Hematopoietic multipotent progenitor cell treated with erythropoietin and hydrocortisone succinate and interleukin-3 and kit ligand, for 4 days (in vitro differentiated cells): ENCODE measurements around the gene PIKFYVE.
"Not testable (repeated sequence)": the region's sequence is repeated elsewhere in the genome, so short reads cannot be mapped to it uniquely, and the experiment has no call there.

ENCODE experiments used
- DNase-seq: peaks from one replicate; pipeline ENCODE4 v3.0.0-alpha.2; 2015

PIKFYVE gene

DNA sequence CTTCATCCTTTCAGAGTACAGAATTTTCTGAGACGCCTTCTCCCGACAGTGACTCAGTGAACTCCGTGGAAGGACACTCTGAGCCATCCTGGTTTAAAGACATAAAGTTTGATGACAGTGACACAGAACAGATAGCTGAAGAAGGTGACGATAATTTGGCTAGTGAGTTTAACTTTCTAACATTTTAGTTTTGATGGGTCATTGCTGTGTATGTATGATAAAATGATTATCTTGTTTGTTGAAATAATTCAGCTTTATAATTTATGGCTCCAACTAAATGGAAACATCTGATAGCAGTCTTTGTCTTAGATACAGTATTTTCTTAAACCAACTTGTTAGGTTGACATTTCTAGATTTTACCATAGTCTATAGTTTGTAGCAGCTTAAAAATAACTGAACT lies 38.1 kb downstream of the PIKFYVE start:
- DNase-seq = no peak

DNA sequence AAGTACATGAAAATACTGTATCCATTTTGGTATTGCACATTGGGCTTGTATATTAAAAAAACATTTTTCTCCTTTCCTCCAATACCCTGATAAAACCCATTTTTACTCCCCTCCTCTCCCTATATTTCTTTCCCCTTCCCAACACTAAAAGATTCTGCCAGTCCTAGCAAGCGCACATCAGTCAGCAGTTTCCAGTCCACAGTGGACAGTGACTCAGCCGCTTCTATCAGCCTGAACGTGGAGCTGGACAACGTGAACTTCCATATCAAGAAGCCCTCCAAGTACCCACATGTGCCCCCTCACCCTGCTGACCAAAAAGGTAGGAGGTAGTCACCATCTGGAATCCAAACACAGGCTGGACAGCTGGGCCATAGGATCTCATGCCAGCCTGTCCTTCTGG lies 38.6 kb downstream of the PIKFYVE start:
- DNase-seq = no peak

DNA sequence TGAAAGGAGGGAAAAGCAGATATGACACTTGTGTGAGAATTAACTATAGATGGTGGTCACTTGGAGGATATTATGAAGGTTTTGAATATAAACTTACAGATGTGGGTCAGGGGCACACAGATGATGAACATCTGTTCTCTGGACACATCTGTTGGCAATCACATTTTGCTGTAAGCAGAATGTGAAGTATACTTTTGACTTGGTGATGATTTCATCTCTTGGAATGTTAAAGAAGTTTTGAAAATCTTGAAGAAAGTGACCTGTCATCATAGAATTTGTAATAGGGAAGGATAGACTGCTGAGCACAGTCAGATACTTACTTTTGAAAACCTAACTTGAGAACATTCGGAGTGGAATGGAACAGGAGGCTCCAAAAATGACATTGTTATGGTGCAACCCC lies 40.2 kb downstream of the PIKFYVE start:
- no peak for DNase-seq

DNA sequence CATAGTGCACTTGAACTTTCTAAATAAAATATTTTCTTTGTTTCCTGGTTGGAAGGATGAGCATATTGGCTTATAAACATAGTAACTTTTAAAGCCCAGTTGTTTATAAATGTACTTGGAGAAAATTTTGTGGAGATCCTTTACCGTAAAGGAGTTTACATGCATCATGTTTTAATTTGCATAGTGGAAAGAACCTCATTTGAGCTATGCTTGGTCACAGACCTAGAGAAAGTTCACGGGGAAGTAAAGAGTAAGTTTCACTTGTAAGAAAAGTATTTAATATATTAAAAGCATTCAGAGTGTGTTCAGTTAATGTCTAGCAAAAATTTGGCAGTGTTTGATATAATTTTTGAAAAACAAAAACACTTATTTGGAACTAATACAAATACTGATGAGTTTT lies 45.3 kb downstream of the PIKFYVE start:
- no peak for DNase-seq

DNA sequence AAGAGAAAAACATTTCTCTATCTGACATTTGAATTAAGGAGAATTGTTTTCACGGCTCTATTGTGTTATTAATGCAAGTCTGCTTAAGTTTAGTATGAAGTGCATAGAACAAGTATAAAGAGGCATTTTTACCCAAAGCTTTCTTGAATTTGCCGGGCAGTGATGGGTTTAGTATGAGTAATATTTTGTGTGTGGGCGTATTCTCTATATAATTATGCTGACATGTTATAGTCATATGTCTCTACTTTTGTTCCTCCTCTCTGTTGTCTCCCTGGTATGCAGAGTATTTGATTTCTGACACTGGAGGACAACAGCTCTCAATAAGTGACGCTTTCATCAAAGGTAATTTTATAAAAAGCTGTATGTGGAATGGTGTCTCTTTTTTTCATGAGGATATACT lies 45.9 kb downstream of the PIKFYVE start:
- no peak for DNase-seq

DNA sequence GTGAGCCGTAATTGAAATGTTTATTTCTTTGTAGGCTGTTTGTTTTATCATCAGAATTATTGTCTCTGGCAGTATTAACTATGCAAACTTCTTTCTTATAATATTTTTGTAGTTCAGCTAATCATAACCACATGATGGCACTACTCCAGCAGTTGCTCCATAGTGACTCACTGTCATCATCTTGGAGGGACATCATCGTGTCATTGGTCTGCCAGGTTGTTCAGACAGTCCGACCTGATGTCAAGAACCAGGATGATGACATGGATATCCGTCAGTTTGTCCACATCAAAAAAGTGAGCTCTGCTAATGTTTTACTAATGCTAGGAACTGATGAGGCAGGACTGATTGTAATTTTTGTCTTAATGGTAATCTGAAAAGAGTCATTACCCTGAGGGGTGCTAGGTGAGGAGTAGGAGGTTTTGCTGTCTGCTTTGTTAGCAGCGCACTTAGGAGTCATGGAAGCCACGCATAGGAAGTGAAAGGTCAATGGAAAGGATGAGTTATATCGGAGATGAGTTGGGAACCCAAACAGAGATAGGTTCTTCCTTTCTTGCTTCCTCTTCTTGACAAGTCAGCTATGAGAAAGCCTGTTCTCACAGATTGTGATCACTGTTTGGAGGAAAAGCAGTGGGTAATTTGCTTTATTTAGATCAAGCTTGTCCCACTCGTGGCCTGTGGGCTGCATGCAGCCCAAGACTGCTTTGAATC lies 49.2 kb downstream of the PIKFYVE start:
- peak; percentile 18 for DNase-seq

DNA sequence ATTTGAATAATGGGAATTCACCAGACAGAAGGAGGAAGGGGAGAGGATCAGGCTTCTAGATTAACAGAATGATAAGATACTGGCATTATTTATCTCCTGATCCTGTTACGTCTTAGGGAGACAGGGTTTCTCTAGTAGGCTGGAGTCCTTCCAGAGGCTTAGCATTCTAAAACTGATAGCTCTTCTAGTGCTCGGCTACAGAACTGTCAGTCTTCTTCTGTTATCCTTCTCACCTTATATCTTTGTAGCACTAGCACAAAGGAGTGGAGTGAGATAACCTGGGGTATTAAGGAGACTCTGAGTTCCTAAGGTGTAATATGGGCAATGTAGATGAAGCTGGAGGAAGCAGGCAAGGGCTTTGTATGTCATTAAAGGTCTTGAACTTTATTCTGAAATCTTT lies 52.1 kb downstream of the PIKFYVE start:
- no peak for DNase-seq

DNA sequence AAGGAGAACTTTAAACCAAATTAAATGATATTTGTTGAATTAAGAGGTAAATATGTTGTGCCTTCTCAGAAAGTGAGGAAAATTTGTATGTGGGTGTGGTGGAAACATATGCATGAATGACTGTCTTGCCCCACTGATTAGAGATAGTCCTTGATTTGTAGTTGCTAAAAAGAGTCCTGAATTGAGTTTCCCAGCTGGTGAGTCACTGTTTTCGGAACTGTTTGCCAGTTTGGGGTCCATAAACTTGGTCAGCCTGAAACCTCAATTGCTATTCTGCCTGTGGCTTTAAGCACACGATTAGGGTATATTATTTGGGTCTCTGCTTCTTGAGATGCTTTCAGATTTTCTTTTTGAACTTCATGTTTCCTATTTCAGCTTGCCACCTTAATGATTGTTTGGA lies 53.3 kb downstream of the PIKFYVE start:
- DNase-seq = no peak

DNA sequence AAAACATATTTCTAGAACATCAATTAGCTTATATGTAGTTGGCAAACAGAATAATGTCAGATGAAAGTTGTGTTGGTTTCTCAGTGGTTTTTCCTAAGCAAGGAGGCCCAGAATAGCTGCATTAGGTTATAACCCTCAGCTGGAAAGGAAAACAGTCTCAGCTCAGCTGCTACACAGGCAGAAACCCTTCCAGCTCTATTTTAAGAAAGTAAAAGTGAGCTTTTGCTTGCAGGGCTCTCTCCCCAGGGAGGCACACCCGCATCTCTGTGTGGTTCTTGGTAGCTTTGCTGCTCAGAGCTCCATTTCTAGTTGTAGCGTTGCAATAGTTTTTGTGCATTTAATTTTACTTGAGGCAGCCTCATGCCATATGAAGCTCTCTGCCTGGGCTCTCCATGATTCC lies 54.6 kb downstream of the PIKFYVE start:
- DNase-seq = no peak

DNA sequence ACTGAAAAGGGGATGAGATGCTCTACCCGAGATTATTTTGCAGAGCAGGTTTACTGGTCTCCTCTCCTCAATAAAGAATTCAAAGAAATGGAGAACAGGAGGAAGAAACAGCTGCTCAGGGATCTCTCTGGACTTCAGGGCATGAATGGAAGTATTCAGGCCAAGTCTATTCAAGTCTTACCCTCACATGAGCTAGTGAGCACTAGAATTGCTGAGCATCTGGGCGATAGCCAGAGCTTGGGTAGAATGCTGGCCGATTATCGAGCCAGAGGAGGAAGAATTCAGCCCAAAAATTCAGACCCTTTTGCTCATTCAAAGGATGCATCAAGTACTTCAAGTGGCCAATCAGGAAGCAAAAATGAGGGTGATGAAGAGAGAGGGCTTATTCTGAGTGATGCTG lies 60.0 kb downstream of the PIKFYVE start:
- no peak for DNase-seq

DNA sequence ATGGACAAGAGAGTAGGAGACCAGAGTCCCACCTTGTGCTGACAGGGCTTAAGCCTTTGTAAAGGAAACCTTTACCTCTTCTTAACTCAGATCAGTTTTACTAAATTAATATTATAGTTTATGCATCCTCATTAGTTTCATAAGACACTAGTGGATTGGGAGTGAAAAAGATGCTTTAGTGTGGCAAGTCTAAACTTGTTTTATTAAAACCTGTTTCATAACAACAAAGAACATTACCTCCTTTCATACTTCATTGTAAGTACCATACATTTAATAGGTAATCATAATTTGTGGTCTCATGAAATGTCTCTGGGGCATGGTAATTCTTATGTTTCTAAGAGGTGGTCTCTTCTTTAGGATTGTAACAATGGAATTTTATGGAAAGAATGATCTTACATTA lies 63.4 kb downstream of the PIKFYVE start:
- DNase-seq = no peak

DNA sequence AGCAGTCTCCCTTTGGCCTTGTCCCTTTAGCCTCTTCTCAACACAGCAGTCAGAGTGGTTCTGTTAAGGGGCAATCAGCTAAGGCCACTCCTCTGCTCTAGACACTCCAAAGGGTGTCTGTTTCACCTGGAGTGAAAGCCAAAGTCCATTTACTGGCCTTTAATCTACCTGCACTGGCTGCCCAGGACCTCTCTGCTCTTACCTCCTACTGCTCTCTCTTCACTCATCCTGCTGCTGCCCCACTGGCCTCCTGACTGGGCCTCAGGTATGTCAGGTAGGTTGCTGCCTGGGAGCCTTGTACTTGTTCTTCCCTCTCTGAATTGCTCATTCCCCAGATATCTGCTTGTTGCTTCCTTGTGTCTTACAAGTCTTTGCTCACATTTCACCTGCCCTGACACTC lies 68.2 kb downstream of the PIKFYVE start:
- DNase-seq = no peak

DNA sequence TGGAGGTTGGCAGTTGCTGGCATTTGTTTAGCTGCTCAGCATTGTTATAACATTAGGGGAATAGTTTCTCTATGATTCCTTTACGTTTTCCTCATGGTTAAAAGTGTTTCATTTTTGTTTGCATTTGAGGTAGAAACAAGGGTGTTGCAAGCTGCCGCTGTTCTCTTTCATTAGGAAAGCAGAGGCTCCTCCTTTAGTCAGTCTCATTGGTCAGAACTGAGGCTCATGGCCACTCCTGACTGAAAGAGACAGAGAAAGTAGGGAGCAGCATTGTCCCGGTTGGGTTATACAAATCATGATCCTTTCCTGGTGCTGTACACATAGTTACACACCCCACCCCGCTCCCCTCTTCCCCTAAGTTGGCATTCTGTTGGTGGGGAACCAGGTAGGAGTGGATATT lies 80.7 kb downstream of the PIKFYVE start:
- no peak for DNase-seq

DNA sequence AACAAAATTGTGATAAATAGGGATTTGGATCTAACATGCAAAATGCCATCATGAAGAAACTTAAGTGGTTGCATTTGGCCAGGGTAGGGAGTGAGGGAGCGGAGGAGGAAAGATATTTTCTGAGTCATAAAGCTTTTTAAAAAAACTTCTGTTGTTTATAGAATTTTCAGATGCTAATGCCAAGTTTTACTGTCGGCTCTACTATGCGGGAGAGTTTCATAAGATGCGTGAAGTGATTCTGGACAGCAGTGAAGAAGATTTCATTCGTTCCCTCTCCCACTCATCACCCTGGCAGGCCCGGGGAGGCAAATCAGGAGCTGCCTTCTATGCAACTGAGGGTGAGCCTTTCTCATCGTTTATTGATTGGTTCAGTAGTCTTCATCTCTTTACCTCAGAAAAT lies 84.6 kb downstream of the PIKFYVE start:
- DNase-seq = no peak

DNA sequence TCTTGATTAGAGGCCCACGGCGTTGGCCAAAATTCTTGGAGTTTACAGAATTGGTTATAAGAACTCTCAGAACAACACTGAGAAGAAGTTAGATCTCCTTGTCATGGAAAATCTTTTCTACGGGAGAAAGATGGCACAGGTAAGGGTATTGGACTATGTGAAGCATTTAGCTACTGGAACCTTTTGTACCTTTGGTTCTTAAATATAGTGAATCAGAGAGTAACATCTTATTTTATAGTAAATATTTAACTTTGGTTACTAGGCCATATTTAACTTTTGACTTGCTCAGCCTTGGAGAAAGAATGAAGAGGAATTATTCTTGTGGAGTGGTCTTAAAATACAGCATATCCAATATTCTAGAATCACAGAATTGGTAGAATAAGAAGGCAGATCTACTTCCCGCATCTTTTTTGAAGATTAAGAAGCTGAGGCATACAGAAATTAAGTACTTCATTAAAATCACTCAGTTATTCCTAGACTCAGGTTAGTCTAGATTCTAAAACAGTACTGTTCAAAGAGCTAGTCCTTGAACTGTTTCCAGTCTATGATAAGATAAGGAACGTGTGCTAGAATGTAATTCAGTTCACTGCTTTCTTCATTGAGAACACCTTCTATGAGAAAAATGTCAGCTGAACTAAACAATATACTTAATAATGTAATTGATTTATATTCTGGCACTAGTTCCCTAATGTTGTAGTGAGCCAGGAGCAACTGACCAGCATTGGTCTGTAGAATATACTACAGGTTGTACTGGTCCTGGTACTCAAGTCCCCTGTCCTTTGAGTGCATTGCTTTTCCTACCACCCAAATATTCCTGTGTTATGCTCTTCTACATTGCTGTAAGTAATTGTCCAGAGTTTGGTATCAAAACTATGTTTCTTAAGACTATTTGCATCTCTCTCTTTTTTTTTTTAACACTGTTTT lies 86.9 kb downstream of the PIKFYVE start:
- DNase-seq = no peak

DNA sequence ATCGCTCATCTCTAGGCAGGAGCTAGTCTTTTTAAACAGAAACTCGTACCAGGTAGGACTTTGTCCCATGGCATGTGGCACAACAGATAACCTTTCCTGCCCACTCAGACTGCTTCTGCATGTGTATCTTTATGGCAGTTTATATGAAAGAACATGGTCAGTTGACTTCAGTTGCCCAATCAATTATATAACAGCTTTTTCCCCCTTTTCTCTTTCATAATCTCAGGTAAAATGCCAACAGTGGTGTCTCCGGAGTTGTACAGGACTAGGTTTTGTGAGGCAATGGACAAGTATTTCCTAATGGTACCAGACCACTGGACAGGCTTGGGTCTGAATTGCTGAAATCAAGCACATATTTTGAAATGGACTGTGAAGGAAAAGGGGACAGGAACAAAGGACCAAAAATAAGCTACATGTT lies 88.9 kb downstream of the PIKFYVE start:
- peak; percentile 38 for DNase-seq

DNA sequence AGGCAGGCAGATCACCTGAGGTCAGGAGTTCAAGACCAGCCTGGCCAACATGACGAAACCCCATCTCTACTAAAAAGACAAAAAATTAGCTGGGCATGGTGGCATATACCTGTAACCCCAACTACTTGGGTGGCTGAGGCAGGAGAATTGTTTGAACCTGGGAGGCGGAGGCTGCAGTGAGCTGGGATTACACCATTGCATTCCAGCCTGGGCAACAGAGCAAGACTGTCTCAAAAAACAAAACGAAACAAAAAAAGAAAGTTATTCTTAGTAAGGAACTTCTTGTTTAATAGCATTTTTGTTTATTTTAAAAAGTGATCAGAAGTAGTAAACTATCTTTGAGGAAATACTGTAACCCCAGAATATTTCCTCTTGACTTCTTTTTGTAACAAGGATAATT lies 90.4 kb downstream of the PIKFYVE start:
- DNase-seq = not testable (repeated sequence)

DNA sequence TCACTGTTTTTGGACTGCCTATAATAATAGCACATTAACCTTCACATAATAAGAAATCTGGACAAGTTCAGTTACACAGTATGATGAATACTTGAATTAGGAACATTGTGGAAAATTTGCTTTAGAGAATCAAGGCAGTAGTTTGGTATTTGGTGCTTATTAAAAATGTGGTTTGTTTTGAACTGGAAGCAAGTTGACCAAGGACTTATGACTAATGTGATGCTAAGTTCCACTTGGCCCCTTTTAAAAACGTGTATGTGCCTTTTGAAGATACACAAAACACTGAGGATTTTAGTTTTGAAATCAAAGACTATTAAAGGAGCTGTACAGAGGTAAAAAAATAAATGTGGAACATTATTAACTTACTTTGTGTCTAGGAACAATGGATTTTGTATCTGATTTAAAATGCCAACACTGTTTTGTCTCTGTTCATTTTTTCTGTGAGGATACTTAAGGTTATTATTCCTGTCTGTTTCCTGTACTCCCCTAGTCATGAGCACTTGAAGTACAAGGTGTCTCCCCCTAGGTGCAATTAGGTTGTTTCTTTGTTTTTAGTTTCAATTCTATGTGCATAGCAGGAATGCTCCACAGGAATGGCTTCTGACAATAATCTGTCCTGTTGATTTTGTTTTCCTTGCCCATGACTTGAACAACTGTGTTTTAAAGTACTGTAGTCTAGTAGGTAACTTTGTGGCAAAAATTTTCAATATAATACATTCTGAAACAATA lies 91.0 kb downstream of the PIKFYVE start:
- DNase-seq = no peak

DNA sequence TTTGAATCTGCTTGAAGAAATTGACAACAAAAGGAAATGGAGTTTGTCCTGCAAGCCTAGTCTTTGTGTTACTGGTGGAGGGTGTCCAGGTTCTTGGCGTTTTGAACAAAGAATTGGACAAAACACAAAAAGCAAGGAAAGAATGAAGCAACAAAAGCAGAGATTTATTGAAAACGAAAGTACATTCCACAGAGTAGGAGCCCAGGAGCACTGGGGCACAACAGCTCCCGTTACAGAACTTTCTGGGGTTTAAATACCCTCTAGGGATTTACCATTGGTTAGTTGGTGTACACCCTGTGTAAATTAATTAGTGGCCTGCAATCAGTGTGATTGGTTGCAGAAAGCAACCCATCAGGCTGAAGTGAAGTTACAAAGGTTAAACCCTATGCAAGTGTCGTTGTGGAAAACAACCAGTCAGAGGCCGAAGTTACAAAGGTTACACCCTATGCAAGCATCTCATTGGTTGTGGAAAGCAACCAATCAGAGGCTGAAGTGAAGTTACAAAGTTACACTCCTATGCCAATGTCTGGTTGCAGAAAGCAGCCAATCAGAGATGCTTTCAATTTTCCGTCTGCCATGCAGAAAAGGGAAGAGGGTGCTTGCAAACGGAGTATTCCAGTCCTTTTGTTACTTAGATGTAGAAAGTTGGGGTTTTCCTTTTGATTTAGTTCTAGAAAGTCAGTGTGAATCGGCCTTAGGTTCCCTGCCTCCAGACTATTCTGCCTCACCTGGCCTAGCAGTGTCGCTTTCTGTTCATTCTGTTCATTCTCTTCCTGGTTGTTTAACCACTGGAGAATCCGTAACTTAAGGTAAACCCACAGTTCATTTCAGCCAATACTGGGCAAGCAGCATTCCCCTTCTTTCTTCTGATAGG lies 92.9 kb downstream of the PIKFYVE start:
- no peak for DNase-seq

DNA sequence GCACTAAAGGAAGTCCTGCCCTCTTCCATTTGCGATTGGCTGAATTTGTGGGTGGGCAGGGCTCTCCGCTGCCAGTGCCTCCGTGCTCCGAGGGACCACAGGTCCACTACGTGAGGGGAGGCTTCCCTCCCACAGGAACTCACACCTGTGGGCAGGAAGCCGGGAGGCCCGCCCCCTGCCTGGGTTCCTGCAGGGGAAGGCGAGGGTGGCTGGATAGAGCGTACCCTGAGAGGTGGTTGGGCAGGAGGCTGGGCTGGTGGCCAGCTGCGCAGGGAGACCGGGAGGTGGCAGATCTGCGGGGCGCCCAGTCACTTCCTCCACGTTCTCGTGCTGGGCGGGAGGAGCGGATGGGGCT lies 93.6 kb downstream of the PIKFYVE start:
- DNase-seq = peak; percentile 59

DNA sequence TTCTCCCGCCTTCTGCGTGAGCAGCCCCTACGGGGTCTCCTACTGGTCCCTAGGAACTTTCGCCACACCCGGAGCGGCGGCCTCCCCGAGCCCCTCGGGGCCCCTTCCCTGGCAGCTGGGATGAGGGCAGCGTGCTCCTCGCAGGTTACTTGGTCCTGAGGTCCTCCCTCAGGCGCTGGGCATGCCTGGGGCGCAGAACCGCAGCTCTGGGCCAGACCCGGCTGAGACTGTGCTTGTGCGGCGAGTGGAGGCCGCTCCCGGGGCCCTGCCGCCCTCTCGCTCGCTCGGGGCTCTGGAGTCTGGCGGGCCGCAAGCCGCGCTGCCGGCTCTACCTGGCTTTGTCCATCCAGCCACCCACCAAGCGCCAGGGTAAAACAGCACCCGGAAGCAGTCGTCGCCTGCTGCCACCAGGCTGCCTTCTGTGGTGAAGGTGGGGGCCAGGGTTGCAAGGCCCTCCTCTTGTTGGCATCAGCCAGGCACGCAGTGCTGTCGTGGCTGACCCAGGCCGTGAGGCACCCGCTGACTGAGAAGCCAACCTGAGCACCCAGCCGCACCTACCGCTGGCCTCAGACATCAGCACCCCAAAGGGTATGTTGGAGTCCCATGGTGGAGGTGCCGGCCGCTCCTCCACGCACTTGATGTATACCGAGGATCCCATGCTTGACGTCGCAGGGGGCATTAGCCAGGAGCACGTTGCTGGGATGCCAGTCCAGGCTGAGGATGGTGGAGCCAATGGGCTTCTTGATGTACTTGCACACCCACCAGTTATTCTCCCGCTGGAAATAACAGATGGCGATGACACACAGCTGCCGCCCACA lies 94.4 kb downstream of the PIKFYVE start:
- DNase-seq = no peak

DNA sequence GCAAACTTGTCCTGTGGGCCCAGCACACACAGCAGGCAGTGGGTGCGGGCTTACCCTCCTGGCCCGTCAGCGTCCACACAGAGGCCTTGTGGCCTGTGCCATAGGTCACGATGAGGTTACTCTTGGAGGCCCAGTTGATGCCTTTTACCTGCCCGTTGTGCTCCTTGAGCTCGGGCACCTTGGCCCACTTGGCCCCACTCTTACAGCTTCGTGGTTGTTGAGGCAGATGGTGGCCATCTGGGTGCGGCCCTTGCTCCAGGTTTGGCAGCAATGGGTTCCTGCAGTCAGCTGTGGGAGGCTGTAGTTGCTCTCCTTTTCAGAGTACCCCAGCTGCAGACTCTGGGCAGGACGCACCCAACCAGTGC lies 95.0 kb downstream of the PIKFYVE start:
- no peak for DNase-seq
